HG02588 (cell line): ENCODE measurements around the gene PTAR1.

Experiments used
- ATAC-seq: cut with Tn5 transposase; IDR thresholded peaks from one replicate; pipeline ENCODE4 v1.9.1; 2021; ENCODE audit warnings: mild to moderate bottlenecking, moderate library complexity; ENCODE audit not compliant: unreplicated experiment

PTAR1 gene

GRCh38 chr9:69753830-69754229, 6.0 kb downstream of the PTAR1 start:
- no peak for ATAC-seq

DNA sequence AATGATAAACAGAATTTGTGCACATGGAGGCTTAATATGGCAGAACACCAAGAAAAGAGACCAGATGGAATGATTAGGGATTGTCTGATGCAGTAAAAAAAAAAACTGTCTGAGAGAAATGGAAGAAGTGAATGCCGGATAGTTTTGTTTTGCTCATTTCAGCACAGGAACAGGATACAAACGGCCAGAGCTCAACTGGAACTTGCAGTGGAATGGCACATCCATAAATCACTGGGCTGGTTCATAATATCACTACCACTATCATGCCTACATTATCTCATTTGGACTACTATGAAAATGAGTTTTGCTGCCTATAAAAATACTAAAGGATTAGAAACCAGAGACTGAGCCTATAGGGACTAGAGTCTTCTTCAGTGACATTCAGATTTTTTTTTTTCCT, 9.7 kb downstream of the PTAR1 start:
- no peak for ATAC-seq

DNA sequence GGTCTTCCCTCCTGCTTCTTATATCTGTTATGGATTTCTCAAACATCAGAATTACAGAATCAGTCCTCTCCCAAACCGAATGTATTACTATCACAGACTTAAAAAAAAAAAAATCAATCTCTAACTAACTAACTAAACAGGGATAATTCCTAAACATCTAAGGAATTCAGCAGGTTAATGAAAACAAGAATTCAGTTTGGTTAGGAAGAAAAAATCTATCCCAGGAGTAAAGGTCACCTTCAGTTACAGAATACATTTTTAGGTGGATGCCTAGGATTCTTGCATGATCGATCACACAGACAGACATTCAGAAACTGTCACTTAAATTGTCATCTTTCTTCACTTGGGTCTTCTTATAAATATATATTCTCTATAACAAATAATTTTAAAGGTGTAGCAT, 11.5 kb downstream of the PTAR1 start:
- no peak for ATAC-seq

GRCh38 chr9:69746859-69747560, 12.8 kb downstream of the PTAR1 start:
- no peak for ATAC-seq

DNA sequence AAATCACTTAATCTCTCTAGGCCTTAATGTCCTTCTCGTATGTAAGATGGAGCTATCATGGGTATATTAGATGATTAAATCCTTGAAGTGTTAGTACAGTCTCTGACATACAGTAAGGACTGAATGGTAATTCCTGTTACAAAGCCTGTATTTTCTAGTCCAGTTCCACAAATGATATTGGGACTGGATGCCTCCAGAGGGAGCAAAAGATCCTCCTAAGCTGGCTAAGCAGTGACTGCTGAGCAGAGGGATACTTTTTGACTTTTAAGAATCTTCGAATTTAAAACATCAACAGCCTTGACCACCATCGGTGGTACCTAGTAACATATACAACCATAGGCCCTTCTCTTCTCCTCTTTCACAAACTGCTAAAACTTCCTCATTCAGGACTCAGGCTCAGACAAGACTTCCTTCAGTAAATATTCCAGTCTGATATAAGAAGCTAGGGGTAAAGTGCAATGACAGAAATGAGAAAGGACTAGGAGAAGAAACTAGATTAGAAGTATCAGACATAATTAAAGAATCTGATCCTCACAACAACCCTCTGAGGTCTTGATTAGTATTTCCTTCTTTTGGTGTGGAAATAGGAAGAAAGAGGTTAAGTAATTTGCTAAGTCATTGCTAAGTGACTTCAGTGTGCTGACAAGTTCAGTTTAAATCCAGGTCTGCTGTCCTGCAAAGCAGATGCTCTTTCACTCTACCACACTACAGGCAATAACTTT, 13.9 kb downstream of the PTAR1 start:
- ATAC-seq: no peak

DNA sequence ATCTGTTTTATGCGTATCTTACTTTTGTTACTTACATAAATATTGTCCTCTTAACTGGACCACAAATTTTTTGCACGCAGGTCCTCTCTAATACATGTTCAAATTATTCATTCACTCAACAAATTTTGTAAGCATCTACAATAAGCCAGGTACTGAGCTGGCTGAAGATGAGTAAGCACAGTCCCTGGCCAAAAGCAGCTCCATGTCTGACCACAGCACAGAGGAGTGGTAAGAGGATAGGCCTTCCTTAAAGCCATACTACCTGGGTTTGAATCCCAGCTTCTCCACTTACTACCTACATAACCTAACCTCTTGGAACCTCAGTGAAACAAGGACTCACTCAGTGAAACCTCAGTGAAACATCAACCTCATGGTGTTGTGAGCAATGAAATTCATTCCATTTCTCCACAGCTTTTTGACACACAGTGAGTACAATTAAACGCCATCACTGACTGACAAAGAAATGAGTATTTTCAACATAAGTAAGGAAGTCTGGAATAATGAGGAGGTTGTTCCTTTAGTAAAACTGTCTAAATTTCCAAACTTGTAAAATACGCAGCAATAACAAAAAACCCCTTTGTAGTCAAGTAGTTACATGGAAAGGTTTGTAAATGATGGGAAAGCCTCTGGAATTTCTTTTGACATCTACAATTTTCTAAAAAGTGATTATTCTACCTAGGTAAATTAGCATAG, 15.0 kb downstream of the PTAR1 start:
- ATAC-seq: no peak

- no peak for ATAC-seq
These were observed 15.9 kb downstream of the PTAR1 start for GRCh38 chr9:69743930-69744329.

DNA sequence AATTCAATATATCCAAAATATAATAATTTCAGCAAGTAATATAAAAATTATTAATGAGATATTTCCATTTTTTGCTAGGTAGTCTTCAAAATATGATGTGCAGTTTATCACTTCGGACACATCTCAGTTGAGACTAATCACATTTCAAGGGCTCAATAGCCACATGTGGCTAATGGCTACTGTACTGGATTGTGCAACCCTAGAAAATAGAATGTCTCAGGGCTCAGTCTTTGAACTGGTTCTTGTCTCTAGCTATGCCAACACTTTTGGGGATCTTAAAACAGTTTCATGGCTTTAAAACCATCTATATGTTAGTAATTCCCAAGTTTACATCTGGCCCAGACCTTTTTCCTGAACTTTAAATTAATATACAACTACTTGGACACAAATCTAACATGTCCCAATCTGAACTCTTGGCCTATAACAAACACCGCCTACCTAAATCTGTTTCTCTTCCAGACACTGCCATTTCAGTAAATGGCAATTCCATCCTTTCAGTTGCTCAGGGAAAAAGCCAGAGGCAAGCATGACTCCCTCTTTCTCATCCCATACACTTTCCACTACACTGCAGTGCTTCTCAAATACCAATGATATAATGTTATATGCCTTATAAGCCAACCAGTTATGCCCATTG, 18.8 kb downstream of the PTAR1 start:
- ATAC-seq: no peak

GRCh38 chr9:69731348-69731747, 28.5 kb downstream of the PTAR1 start:
- no peak for ATAC-seq

DNA sequence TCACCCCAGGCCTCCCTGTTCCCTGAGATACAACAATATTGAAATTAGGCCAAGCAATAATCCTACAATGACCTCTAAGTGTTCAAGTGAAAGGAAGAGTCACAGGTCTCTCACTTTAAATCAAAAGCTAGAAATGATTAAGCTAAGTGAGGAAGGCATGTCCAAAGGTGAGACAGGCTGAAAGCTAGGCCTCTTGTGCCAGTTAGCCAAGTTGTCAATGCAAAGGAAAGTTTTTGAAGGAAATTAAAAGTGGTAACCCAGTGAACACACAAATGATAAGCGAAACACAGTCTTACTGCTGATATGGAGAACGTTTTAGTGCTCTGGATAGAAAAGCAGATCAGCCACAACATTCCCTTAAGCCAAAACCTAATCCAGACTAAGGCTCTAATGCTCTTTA, 39.8 kb downstream of the PTAR1 start:
- ATAC-seq: no peak

- ATAC-seq: no peak
These were observed 40.4 kb downstream of the PTAR1 start for GRCh38 chr9:69719367-69719766.

GRCh38 chr9:69718218-69718617, 41.6 kb downstream of the PTAR1 start:
- no peak for ATAC-seq

DNA sequence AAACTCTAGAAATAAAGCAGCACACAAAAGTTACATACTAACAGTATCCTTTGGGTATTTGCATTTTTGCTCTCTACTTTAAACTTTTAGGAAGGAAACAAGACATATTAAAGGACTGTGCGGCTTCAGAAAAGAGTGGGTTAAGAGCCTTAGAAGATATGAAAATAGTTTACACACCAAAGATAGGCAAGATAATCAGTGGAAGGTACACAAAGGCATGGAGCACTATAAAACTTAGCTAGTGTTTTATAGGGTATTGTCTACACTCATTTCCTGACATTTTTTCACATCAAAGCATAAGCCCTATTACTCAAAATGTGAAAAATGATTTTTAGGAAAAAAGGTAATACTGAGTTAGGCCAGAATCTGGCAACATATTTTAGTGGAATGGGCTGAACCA, 44.0 kb downstream of the PTAR1 start:
- no peak for ATAC-seq

- no peak for ATAC-seq
These were observed 44.7 kb downstream of the PTAR1 start for GRCh38 chr9:69715096-69715495.

- no peak for ATAC-seq
These were observed 62.3 kb downstream of the PTAR1 start for GRCh38 chr9:69697475-69697874.

GRCh38 chr9:69696802-69697201, 63.0 kb downstream of the PTAR1 start:
- no peak for ATAC-seq

GRCh38 chr9:69689991-69690538, 69.7 kb downstream of the PTAR1 start:
- no peak for ATAC-seq

- ATAC-seq: no peak
These were observed 75.9 kb downstream of the PTAR1 start for GRCh38 chr9:69683927-69684326.

DNA sequence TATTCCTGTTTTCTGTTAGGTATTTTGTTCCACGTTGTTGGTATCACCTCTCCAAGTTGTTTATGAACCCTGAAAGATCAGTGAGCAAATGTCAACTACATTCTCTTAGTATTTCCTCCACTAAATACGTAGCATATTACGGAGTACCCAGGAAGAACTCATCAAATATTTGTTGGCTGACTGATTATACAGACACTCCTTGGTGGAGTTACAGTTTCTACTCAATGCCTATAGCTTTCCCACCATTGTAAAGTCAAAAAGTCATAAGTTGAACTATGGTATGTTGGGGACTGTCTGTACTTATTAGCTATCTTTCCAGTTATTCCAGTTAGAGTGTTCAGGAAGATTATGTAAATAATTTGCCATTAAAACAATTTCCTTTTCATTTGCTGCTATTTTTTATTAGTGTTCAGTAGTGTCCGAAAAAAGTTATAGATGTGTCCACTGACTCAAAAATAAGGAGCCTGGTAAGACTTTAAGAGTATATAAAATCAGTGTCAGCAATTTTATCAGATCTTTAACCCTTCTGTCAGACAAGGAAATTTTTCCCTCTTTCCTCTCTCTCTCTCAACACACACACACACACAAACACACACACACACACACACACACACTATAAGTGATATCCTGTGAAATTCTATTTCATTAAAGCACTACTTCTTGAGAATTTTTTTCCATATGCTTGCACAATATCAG, 80.8 kb downstream of the PTAR1 start:
- ATAC-seq: no peak

DNA sequence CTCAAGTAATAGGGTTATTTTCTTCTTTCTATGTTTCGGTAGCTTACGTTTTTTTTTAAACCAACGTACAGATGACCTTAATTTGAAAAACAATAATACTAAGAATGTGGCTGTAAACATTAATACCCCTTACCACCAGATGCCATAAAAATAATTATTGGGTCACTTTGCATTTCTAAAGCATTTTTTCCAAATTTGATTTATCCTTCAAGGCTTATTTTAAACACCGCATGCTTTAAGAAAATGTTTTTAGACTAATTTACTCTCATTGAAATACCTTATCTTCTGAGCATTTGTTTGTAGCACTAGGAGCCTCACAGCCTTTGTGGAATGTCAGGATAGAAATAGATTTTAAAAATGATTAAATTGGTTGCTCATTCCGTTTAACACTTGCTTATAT, 81.9 kb downstream of the PTAR1 start:
- ATAC-seq: no peak

DNA sequence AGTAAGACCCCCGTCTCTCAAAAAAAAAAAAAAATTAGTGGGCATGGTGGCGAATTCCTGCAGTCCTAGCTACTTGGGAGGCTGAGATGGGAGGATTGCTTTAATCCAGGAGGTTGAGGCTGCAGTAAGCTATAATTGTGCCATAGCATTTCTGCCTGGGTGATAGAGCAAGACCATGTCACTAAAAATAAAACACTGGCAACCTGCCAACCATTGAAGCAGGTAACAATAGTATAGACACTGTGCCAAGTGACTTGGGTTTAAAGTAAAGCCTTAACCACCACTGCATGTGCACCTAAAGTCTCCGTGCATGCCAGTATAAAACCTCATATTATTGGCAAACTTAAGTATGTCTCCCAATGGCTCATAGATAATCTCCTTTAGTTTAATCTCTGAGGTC, 84.2 kb downstream of the PTAR1 start:
- ATAC-seq: no peak
